Lower lobe of right lung (tissue), 2 donors: Measurements from ENCODE around the gene RUNX1. TPM values are rescaled to one million over a fixed set of nuclear protein-coding genes. Genes with fewer than 3 reads are reported as not detected.
A peak's percentile ranks its signal among the peaks of the same experiment; 100 is the strongest.

Experiments used
- ATAC-seq, 2 donors: fragments of 200-7000 bp; cut with Tn5 transposase; one replicate each; pipeline ENCODE4 v1.9.1; 2020 to 2022; ENCODE audit warnings: mild to moderate bottlenecking in 2 of 2, moderate library complexity in 2 of 2
- DNase-seq: peaks from one replicate; pipeline ENCODE4 v3.0.0-alpha.2; 2020
- H3K27ac ChIP-seq: fragments of 200-600 bp; one replicate; pipeline ENCODE4 v1.8.0; 2022
- H3K27me3 ChIP-seq: fragments of 200-600 bp; one replicate; pipeline ENCODE4 v1.8.0; 2022; ENCODE audit warnings: low read depth
- H3K36me3 ChIP-seq: fragments of 200-600 bp; one replicate; pipeline ENCODE4 v1.8.0; 2022; ENCODE audit warnings: mild to moderate bottlenecking
- H3K4me1 ChIP-seq: fragments of 200-600 bp; one replicate; pipeline ENCODE4 v1.8.0; 2022
- H3K4me3 ChIP-seq: fragments of 200-600 bp; one replicate; pipeline ENCODE4 v1.8.0; 2022; ENCODE audit warnings: mild to moderate bottlenecking
- H3K9me3 ChIP-seq: fragments of 200-600 bp; one replicate; pipeline ENCODE4 v1.8.0; 2022
- CTCF ChIP-seq: fragments of 200-600 bp; IDR thresholded peaks from one replicate; pipeline ENCODE4 v1.8.0; 2022; ENCODE audit warnings: antibody characterized with exemption, mild to moderate bottlenecking
- intact Hi-C: fragments of 100-400 bp; cut with DNase I; formaldehyde crosslinking; loops from one replicate; pipeline ENCODE4 v1.11.0; 2022
- total RNA-seq: library from RNA; stranded (reverse); fragmentation: NEBNext Ultra II Directional; extraction: Animal tissue kit (Norgen Biotek cat#: 25700); gene quantifications from one replicate; pipeline ENCODE4 v1.2.1, GENCODE V29; 2021
- donor health status: DM: no; HTN: yes; CAD: no; lungs with severe emphysema.

The RUNX1 gene
- total RNA-seq, 1 donor from 2014 or later, result 110 TPM

GRCh38 chr21:34846601-34847112, 202.4 kb downstream of the RUNX1 start:
- intact Hi-C loops, result no loop called here
- Histone ChIP-seq H3K9me3 (no peaks in the 10 kb centered on the region), H3K27ac (peak overlapping the region; percentile 63), H3K4me1 (peaks cover 62% of the 10 kb centered on the region), H3K4me3 (no peak overlapping the region), H3K36me3 (peaks cover 38% of the 10 kb centered on the region), H3K27me3 (no peaks in the 10 kb centered on the region)
- no peak for TF ChIP-seq CTCF
- DNase-seq (no peak), ATAC-seq (peak; percentile 67 to 76)

GRCh38 chr21:34845521-34846451, 203.3 kb downstream of the RUNX1 start:
- H3K4me1 ChIP-seq, result peaks cover 71% of the 10 kb centered on the region
- no peak for TF ChIP-seq CTCF
- intact Hi-C loops, result no loop called here
- no peak overlapping the region for H3K4me3 ChIP-seq
- no peaks in the 10 kb centered on the region for H3K9me3 ChIP-seq
- peaks cover 38% of the 10 kb centered on the region for H3K36me3 ChIP-seq
- H3K27ac ChIP-seq, result peak overlapping the region; percentile 73
- H3K27me3 ChIP-seq, result no peaks in the 10 kb centered on the region
- DNase-seq (peak; percentile 68), ATAC-seq (peak; percentile 91 to 92)

- Histone ChIP-seq H3K9me3 (no peaks in the 10 kb centered on the region), H3K27ac (peak overlapping the region; percentile 73), H3K4me1 (peaks cover 80% of the 10 kb centered on the region), H3K27me3 (no peaks in the 10 kb centered on the region), H3K4me3 (no peak overlapping the region), H3K36me3 (peaks cover 40% of the 10 kb centered on the region)
- intact Hi-C loops, result no loop called here
- no peak for TF ChIP-seq CTCF
- DNase-seq (no peak), ATAC-seq (peak in 1 of 2 donors; percentile 1)
These were observed 204.2 kb downstream of the RUNX1 start for GRCh38 chr21:34844924-34845238.

GRCh38 chr21:34844013-34844923, 204.8 kb downstream of the RUNX1 start:
- DNase-seq (peak; percentile 58), ATAC-seq (peak; percentile 58 to 66)
- Histone ChIP-seq H3K9me3 (no peaks in the 10 kb centered on the region), H3K4me3 (no peak overlapping the region), H3K4me1 (peaks cover 86% of the 10 kb centered on the region), H3K36me3 (peaks cover 42% of the 10 kb centered on the region), H3K27ac (peak overlapping the region; percentile 73), H3K27me3 (no peaks in the 10 kb centered on the region)
- no peak for TF ChIP-seq CTCF
- intact Hi-C loops, result no loop called here

- no peak overlapping the region for H3K4me3 ChIP-seq
- peaks cover 87% of the 10 kb centered on the region for H3K4me1 ChIP-seq
- peak overlapping the region; percentile 73 for H3K27ac ChIP-seq
These were observed 205.5 kb downstream of the RUNX1 start for GRCh38 chr21:34843562-34843961.

More at GRCh38 chr21:34843562-34843961, 205.5 kb downstream of the RUNX1 start:
- Histone ChIP-seq H3K9me3 (no peaks in the 10 kb centered on the region), H3K27me3 (no peaks in the 10 kb centered on the region), H3K36me3 (peaks cover 43% of the 10 kb centered on the region)
- intact Hi-C loops, result no loop called here
- DNase-seq (no peak), ATAC-seq (no peak)
- TF ChIP-seq CTCF, result no peak
